Ovary (tissue), 3 donors: ENCODE data around the gene SLC48A1.

Experiments used
- CTCF ChIP-seq, 3 donors: fragments of 450-650 bp in 2 of 3; fragments of 200-600 bp in 1 of 3; IDR thresholded peaks; one replicate each; pipeline versions ENCODE4 v1.5.1 to v1.8.0; 2016 to 2022; ENCODE audit warnings: antibody characterized with exemption in 3 of 3, mild to moderate bottlenecking in 1 of 3
- EP300 ChIP-seq: sonication (generic); formaldehyde crosslinking; IDR thresholded peaks from one replicate; pipeline ENCODE4 v1.6.1; 2017; ENCODE audit warnings: antibody characterized with exemption
- POLR2A ChIP-seq: fragments of 450-650 bp; IDR thresholded peaks from one replicate; pipeline ENCODE4 v1.6.1; 2017; ENCODE audit warnings: antibody characterized with exemption, mild to moderate bottlenecking, moderate library complexity
- donor health status: DM: no; HTN: no; CAD: no.

GRCh38 chr12:47797441-47797840 lies 24.4 kb downstream of the SLC48A1 start:
- no peak for TF ChIP-seq EP300
- TF ChIP-seq CTCF (IDR thresholded peaks at IDR 0.05) = no peak
- no peak for TF ChIP-seq POLR2A
